NCI-H345 treated with DMSO at 0.1 percent for 48 hours (cell line): ENCODE data around the gene C1orf210.

Experiments
- DNase-seq: peaks from one replicate; lab custom pipeline; 2025; ENCODE audit not compliant: unreplicated experiment; lab: John Stamatoyannopoulos, UW

The C1orf210 gene

GRCh38 chr1:43275826-43276620 lies 9.4 kb downstream of the C1orf210 start:
- DNase-seq = no peak

- DNase-seq = no peak
These were observed 10.6 kb downstream of the C1orf210 start for GRCh38 chr1:43274804-43275180.

GRCh38 chr1:43274125-43274803 lies 11.1 kb downstream of the C1orf210 start:
- no peak for DNase-seq

DNA sequence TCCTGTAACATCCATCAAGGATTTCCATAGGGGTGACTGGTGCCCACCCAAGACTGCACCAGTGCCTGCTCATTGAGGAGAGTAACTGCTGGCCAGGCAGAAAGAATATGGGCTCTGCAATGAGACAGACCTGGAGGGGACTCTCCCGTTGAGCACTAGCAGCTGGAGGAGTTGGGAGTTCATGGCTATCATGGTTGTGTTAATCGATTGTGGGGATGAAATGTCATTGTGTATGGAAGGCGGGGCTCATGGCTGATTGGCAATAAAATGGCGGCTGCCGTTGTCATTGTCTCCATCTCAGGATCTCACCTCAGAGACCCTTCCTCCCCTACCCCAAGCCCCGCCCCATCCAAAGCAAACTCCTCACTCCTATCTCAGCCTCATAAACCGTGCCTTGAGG lies 11.7 kb downstream of the C1orf210 start:
- DNase-seq = no peak

DNA sequence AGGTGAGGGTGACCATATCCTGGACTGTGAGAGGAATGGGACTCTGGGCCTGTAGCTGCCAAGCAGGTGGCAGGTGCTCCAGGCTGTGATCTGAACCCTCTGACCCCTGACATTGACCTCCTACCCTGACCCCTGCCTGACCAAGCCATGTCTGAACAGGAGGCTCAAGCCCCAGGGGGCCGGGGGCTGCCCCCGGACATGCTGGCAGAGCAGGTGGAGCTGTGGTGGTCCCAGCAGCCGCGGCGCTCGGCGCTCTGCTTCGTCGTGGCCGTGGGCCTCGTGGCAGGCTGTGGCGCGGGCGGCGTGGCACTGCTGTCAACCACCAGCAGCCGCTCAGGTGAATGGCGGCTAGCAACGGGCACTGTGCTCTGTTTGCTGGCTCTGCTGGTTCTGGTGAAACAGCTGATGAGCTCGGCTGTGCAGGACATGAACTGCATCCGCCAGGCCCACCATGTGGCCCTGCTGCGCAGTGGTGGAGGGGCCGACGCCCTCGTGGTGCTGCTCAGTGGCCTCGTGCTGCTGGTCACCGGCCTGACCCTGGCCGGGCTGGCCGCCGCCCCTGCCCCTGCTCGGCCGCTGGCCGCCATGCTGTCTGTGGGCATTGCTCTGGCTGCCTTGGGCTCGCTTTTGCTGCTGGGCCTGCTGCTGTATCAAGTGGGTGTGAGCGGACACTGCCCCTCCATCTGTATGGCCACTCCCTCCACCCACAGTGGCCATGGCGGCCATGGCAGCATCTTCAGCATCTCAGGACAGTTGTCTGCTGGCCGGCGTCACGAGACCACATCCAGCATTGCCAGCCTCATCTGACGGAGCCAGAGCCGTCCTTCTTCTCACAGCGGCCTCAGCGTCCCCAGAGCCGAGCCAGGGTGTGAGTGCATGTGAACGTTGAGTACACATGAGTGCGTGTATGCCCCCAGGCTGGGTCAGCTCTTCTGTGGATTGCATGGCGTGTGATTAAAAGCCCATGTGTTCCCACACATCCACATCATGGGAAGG lies 12.5 kb downstream of the C1orf210 start:
- no peak for DNase-seq

DNA sequence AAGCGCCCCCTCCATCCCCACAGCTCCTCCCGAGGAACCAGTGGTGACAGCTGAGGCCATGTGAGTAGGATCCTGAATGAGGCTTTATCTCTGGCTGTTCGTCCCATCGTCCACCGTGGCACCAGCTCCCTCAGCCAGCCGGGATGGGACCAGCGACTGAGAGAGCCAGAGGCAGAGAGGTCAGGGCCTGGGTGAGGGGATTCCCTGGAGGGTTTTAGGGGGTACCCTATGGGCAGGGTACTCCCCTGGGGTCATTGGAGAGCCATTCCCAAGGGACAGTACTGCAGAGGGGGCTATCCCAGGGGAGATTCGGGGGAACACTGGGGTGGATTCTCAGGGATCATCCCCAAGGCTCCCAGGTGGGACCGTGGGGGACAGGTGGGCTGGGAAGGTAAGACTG lies 13.2 kb downstream of the C1orf210 start:
- no peak for DNase-seq

DNA sequence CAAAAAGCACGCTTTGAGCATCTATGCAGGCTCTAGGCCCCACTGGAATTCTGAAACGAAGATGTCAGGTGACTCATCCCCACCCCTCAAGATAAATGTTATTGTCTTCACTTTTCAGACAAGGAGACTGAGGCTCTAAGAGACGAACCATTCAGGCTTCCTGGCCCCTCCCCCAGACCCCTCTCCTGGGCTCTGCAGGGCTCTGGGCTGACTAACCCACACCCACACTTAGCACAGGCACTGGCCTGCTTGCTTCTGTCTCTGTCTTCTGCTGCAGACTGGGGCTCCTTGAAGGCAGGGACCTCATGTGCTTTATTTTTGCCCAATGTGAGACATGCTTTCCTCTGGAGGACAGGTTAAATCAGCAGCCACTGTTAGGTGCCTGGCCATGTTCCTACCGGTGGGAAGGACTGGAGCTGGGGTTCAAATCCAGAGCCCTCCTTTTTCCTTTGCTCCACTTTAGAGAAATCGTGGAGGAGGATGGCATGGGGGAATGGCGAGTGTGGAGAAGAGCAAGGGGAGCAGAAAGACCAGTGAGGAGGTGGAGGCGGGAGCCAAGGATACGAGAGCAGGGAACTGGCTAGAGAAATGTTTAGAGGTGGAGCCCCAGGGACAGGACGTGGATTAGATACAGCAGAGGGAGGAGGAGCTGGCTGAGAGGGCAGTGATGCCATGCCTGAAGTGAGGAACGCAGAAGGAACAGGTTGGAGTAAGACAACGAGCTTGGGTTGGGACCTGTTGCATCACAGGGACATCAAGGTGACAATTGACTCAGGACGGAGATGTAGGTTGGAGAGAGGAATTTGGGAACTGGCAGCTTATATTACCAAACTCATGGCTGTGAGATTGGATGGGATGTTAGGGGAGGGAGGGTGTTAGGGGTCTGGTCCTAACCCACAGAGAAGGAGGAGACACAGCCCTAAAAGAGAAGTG lies 13.9 kb downstream of the C1orf210 start:
- no peak for DNase-seq

DNA sequence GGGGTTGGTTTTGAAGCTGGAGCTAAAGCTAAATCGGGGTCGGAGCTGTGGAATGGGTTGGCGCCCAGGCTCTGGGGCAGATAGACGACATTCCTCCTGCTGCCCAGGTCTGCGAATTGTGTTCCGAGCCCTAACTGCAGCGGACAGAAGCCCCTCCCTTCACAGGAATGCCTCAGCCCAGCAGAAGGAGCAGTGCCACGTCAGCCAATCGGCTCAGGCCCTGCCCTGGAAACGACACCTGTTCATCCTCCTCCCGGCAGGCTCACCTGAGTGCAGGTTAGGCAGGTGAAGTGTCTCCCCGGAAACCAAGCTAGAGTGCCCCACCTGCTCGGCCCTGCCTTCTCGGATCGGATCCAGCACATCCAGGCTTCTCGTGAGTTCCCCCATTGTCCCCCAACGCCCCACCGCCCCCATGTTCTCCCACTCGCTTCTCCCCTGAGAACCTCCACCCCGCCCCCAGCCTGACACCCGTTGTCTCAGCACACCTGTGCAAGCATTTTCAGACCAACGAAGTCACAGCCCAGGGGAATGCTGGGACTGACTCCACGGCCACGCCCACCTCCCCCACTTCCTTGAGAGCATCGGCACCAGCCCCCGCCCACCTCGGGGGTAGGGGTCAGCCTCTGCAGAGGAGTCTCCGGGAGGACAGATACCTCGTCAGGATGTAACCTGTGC lies 14.8 kb downstream of the C1orf210 start:
- peak; percentile 45 for DNase-seq

- no peak for DNase-seq
These were observed 15.6 kb downstream of the C1orf210 start, which contains the start of gene TMEM125 for GRCh38 chr1:43269627-43270375. TSS of gene TMEM125 (plus strand) at chr1:43269983. CDS start at chr1:43272723, 2,740 bp downstream.

DNA sequence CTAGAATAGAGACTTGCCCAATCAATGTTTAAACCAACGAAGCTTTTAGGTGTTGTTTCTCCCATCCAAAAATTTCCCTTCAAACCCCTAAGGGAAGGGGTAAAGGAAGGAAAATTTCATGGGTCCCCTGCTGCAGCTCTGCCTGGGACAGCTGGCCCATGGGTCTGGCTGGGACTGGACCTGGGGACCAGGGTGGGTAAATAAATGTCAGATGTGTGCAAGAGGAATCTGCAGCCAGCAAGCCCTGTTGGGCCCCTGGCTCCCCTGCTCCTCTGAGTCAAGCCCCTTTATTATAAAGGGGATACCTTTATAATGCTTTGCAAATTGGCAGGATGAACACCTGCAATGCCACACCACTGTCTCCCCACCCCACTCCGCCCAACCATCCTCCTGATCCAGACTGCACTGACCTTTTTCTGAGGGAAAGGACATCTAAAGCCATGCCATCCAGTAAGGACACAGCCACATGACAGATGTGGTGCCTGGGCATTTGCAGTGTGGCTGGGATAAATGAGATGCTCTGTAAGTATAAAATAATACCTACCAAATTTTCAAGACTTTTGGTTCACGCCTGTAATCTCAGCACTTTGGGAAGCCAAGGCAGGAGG lies 17.5 kb downstream of the C1orf210 start:
- DNase-seq = no peak

DNA sequence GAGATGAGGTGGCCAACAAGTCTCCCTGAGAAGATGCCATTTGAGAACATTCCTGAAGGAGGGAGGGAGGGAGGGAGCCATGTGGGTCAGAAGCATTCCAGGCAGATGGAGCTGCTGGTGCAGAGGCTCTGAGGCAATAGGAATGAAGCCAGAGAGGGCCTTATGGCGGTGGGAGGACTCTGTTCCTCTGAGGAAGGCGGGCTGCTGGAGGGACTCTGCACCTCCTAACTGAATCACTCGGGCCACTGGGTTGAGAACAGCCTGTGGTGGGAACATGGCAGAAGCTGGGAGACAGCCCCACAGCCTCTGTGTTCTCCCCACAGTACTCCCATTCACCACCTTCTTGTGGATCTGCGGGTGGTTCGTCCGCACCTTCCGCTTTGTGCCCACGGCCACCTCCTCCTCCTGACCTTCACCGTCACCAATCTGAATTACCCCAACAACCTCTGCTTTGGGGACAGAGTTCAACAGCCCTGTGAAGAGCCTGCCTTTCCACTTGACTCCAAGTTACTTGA lies 18.0 kb downstream of the C1orf210 start:
- DNase-seq = no peak

GRCh38 chr1:43266881-43267280 lies 18.5 kb downstream of the C1orf210 start:
- DNase-seq = no peak

GRCh38 chr1:43265431-43265830 lies 19.9 kb downstream of the C1orf210 start:
- no peak for DNase-seq

DNA sequence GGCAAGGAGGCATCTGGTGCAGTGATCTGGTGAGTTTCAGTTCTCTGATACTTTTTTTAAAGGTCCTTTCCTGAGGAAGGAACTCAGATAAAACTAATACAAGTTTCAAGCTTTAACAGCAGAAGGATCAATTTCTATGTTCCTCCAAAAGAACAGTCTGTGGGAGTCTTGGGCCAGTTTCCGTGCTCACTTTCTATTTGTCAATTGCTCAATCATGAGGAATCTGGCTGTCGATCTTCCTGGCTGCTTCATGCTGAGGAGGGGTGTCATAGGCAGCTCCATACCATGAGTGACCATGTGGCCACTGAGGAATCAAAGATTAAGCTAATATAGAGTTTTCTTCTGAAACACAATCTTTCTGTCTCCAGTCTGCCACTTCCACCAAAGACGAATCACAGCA lies 27.0 kb downstream of the C1orf210 start:
- no peak for DNase-seq

- DNase-seq = no peak
These were observed 28.5 kb downstream of the C1orf210 start for GRCh38 chr1:43256675-43257570.

DNA sequence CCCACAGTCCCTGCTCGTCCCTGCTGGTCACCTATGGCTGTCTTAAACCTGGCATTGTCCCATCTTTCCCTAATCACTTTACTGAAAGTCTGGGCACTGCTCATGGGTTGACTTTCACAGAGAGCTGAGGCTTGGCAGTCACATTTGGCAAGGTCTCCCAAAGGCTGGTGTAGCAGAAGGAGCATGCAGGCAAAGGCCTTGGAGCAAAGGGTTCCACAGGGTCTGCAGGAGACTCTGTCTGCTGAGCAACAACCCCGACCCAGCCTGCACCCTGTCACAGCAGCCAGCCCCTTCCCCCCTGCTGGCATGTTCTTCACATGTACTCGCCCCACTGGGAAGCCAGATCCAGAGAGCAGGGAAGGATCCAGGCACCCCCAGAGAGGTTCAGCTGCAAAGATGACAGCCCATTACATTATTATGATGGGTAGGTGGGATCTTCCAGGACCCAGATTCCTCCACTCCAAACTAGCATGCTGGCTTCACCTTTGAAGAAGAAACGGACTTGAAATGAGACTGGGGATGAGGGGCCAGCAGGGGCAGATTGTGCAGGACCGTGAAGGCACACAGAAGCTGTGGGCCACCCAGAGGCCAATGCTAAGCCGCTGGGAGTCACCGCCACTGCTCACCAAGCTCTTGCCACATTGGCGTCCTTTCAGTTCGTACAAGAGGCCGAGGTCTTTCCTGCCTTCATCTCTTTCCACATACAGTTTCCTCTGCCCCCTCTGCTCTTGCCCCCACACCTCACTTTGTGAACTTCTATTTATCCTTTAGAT lies 29.8 kb downstream of the C1orf210 start:
- no peak for DNase-seq

DNA sequence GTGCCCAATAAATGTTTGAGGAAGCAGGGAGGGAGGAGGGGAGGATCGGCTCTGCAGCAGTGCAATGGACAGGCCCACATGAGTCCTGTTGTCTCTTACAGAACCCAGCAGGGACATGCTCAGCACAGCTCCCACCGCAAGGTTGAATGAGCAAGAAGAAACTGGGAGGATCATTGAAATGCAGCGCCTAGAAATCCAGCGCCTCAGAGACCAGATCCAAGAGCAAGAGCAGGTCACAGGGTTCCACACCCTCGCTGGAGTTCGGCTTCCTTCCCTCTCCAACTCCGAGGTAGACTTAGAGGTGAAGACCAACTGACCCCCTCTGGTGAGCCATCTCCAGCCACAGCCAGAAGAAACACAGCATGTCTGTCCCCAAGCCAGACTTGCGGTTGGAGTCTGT lies 31.5 kb downstream of the C1orf210 start:
- DNase-seq = no peak
